ENCODE measurements around the gene AREL1.

- no peak for TF ChIP-seq CTCF (IDR thresholded peaks at IDR 0.05; ENCODE audit: insufficient read depth, low read depth, low read length)
- TF ChIP-seq EZH2 (IDR thresholded peaks at IDR 0.05; ENCODE audit: insufficient read depth, low read length), result no peak
Measured at GRCh38 chr14:74648601-74649000, 64.3 kb downstream of the AREL1 start.

All from astrocyte (in vitro differentiated cells and primary cell).